ENCODE data around the gene MRPL38.

MRPL38 gene

DNA sequence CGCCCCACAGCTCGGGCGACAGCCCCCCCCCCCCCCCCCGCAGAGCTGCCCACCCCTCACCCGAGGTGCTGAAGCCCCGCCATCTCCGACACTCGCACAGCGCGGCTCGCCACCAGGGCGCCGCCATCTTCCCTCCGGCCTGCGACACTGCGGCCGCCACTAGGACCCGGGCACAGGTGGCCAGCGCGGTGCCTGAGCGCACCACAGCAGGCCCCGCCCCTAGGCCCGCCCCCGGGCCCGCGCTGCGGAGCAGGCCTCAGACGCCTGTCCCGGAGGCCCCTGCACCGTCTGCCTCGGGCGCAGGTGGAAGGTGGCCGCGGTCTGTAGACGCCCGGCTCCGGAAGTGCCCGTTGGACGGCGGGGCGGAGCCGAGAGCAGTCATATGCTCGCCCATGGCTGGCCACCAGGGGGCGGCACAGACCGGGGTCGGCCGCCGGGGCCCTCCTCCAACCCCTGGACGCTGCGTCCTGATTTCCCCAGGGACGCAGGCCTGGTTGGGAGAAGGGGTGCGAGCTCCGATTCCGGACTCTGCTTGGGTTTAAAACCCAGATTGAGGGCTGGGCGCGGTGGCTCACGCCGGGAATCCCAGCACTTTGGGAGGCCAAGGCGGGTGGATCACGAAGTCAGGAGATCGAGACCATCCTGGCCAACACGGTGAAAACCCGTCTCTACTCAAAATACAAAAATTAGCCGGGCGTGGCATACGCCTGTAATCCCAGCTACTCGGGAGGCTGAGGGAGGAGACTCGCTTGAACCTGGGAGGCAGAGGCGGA is at the start of gene MRPL38:
Gene MRPL38 (minus strand): TSS at position 136 of the 773 bp plus-strand sequence. CDS start 9 bp downstream, at position 127.
- DNase-seq = peak; percentile 93

DNA sequence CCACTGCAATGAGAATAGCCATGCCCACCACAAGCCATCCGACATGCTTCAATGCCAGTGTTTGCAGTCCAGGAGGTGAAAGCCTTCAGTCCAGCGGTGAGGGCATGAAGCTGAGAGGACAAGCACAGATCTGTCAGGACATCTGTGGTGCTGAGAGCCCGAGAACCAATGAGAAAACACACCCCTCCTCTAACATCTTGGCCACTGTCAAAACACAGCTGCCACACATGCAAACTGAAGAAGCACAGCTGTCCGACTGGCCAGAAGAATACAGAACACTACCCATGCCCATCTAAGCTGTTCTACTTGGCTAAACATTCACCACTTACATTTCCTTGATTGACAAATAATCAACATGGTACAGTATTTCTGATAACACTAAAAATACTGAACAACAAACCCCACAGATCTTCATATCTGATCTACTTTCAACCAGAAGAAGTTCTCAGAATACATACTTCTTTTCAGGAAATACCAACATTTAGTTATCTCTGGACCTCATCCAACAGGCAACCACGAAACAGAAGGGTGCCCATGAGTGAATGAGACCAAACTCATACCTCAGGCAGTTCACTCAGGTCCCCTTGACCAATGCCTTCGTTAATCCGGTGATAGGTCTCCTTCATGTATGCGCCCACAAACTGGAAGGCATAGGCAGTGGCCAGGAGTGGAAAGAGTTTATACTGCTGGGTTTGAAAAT is 46.3 kb upstream of the MRPL38 start:
- no peak for DNase-seq

GRCh38 chr17:75950421-75950820 is 45.7 kb upstream of the MRPL38 start:
- DNase-seq = no peak

DNA sequence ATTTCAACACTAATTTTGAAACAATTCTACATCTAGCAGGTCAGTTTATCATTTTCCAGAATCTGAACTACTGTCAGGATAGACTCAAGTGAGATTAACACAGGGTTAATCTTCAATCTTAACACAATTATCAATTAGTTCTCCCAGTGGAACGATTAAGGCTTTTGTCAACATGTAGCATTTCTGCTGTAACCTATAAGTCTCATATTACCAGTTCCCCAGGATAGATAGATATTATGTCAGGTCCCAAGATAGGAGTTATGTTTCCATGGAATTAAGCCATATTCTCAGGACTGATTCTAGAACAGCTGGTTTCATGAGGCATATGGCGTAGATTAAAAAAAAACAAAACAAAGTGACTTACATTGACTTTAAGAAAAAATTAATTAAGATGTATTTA is 40.5 kb upstream of the MRPL38 start:
- no peak for DNase-seq

DNA sequence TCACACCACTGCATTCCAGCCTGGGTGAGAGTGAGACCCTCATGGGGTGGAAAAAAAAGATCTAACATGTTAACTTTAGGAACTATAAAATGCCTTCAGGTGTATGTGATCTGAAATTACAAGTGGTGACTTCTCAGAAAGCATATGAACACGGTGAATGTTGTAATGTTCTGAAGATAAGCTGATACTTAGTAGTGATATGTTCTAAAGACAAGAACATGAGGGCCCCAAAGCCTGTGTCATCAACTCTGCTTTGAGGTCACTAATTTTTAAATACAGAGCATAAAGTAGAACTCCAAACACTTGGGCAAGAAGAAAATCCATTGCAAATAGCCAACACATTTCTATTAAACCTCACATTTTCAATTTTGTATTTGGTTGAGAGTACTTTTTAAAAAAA is 38.8 kb upstream of the MRPL38 start:
- no peak for DNase-seq

- no peak for DNase-seq
These were observed 37.8 kb upstream of the MRPL38 start for GRCh38 chr17:75942473-75942872.

DNA sequence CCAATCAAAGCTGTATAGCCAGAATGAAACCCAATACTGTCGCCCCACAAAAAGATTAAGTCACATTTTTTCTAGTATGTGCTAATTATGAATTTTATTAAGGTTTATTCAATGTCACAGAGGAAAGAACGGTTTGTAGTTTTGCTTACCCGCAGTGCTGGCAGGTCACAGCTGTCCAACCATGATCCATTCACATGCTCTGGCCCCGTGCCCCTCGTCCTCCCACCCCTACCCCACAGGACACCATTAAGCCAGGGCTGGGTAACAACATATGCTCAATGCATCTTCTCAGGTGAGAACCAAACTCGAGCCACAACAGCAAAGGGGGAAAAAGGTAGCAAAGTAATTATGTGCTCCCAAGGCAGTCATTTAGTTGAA is 36.7 kb upstream of the MRPL38 start:
- DNase-seq = no peak

DNA sequence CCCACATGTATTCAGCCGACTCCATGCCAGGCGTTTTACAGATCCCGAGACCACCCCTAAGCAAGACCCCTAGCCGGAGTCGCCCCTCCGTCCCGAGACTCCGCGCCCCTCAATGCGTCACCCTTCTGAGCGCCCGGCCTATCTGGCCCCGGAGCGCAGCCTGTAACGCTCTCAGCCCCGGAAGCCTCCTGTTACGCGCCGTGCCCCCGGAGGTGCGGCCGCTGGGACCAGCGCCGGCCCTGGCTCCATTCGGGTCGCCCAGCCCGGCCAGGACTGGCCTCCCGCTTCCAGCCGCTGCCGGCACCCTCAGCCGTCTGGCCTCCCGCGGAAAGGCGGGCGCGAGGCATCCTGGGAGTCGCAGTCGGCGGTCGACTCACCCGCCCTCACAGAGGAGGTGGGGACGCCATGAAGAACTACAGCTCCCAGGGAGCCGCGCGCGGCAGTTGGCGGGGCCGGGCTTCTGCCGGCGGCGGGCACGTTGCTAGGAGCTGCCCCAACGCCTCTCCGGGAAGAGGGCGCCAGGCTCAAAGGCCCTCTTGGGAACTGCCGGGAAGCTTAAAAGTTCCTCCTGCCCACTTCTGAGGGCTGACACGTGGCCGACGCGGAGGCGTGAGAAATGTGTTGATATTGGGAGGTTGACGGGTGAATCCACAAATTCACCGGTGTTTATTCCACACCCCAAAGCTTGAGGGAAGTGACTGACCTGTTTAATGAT is 36.2 kb upstream of the MRPL38 start, which contains the start of gene FBF1:
Gene FBF1 (minus strand): TSS at position 316 of the 715 bp plus-strand sequence. CDS start 2,893 bp downstream, outside the sequence.
- peak; percentile 89 for DNase-seq

- DNase-seq = no peak
These were observed 33.0 kb upstream of the MRPL38 start for GRCh38 chr17:75937652-75938051.

DNA sequence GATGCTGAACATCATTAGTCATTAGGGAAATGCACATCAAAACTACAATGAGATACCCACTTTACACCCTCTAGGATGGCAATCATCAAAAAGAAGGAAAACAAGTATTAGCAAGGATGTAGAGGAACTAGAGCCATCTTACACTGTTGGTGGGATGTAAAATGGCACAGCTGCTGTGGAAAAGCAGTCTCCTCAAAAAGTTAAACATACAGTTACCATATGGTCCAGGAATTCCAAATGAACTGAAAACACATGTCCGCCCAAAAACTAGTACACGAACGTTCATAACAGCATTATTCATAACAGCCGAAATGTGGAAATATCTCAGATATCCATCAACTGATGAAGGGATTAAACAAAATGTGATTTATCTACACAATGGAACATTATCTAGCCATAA is 29.1 kb upstream of the MRPL38 start:
- no peak for DNase-seq

GRCh38 chr17:75932852-75933251 is 28.2 kb upstream of the MRPL38 start:
- DNase-seq = no peak

- DNase-seq = no peak
These were observed 26.4 kb upstream of the MRPL38 start for GRCh38 chr17:75931062-75931461.

DNA sequence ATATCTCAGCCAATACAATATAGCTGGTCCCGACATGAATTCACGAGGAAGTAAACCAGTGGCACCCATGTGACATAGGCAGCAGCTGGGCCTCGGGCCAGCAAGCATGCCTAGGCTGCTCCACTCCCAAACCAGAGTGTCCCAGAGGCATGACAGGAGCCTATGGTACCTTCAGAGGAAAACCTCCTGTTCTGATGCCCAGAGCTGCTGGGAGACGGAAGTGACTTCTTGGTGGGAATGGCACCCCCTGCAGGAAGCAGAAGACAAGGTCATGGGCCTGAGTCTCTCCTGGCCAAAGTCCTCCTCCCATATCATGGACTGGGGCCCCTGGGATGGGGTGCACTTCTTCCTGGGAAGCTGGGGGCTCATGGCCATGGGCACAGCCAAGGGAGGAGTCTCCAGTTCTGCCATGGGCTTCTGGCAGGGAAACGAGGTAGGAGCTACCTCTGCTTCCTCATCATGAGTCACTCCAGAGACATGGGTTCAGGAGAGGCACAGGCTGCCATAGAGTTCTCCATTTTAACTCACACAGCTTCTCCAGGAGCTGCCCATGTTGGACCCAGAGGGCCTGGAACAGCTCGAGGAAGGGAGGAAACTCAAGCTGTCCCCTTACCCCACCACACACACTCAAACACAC is 22.7 kb upstream of the MRPL38 start:
- DNase-seq = no peak

GRCh38 chr17:75926456-75926855 is 21.8 kb upstream of the MRPL38 start:
- no peak for DNase-seq

DNA sequence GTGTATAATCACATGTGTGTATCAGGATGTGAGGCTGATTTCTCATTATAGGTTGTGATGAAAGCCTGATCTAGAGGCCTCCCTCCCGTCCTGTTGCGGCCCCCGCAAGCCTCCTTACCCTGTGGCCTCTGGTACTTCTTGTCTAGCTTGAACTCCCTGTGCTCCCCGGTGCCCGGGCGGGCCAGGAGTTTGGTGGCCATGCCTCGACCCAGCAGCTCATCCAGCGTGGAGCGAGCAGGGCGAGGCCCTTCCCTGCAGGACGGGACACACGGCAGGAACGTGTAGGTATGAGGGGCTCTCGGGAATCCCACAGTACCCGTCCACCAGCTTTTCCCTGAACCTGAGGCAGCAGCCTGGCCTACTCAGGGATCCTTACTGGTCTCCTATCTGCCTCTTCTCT is 21.2 kb upstream of the MRPL38 start:
- DNase-seq = no peak

GRCh38 chr17:75925103-75925502 is 20.4 kb upstream of the MRPL38 start:
- DNase-seq = no peak

DNA sequence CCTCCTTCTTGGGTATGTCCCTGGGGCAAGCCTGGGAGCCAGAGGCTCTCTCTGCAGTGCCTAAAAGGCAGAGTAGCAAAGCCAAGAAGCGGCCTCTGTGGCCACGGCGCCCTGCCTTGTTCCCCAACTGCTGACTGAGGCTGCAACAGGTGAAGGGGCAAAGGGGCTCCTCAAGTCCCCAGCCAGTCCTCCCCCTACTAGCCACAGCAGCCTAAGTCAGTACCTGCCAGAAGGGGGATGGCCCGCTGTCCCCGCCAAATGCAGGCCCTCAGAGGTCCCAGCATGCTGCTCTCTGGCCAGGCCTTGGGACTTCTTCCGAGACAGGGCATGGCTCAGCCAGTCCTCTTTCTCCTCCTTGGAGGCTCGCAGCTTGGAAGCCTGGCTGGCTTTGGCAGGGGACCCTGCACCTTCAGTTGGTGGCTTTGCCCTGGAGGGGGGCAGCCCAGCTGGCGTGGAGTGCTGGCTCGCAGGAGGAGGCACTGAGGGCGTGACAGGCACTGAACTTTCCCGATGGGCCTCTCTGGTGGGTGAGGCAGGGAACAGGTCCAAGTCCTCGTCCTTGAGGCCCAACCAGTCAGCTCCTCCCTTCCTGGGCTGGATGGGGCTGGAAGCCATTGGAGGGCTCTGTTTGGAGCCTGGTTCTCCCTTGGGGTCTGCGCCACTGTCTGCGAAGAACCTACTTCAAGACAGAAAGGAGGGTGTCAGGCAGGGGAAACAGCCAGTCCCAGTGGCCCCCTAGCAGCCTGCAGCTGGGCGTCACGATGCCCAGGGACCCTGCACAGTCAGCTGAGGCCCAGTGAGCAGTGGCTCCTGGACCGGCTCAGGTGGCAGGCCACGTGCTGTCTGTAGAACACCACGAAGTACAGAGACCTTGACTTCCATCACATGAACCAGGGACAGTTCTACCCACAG is 18.5 kb upstream of the MRPL38 start:
- no peak for DNase-seq

DNA sequence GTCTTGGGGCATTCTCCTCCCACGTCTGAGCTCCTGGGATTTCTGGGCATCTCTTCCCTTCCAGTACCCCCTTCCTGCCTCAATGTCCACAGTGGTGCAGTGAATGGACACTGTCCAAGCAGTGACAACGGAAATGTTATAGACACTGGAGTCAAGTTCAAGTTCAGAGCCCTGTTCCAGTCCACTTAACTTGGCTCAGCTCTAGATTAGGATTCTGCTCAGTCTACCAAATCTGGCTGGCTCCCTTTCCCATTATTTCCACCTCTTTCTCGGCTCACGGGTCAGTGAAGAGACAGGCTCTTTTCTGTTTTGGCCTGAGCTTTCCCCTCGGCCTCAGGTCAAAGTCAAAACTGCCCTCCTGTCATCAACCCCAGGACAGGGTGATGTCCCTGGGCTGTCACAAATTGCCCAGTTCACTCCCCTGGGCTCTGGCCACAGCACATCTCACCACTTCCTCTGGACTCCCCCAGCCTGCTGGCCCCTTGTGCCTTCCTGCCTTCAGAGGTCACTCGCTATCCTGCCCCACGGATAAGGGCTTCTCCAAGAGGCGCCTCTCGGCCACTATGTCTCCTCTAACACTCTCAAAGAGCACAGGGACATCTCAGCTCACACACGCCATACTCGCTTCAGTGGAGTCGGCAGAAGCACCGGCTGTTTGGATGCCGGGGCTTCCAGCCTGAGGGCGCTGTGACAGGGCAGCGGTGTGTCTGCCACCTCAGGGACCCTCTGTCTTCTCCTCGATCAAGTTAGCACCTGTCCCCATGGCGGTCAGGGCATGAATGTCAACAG is 17.7 kb upstream of the MRPL38 start:
- DNase-seq = no peak

- no peak for DNase-seq
These were observed 16.9 kb upstream of the MRPL38 start for GRCh38 chr17:75921596-75921995.

DNA sequence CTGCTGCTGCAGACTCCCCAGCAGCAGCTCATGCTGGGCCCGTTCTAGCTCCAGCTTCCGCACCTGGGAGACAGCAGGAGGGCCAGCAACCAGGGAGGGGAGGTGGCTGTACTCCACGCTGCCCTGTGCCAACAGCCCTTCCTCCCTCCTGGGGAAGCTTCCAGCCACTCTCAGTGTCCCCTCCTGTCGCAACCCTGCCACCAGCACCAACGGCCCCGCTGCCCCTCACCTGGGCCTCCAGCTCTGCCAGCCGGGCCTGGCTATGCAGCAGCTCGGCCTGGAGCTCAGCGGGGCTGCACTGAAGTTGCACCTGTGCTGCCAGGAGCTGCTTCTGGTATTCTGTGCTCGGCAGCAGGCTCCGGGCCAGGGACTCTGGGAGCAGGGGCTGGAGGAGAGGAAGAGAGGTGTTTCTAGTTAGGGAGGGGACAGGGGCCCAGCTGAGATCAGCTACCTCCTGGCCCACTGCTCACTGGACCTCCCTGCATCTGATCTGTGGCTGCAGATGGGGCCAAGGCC is 15.4 kb upstream of the MRPL38 start:
- no peak for DNase-seq

- DNase-seq = no peak
These were observed 14.9 kb upstream of the MRPL38 start for GRCh38 chr17:75919611-75920010.

All from GDM1 (cell line).